Psoas muscle (tissue), 8 donors: ENCODE data around the gene VGLL4. TPM values are rescaled to one million over a fixed set of nuclear protein-coding genes. Genes with fewer than 3 reads are reported as not detected.

ENCODE experiments used
- ATAC-seq, 4 donors: fragments of 200-7000 bp; cut with Tn5 transposase; one replicate each; pipeline ENCODE4 v1.9.1; 2020; ENCODE audit warnings: moderate library complexity in 3 of 4, mild to moderate bottlenecking in 2 of 4
- DNase-seq, 2 donors: peaks; one replicate each; pipeline ENCODE4 v3.0.0-alpha.2; 2020
- H3K27ac ChIP-seq: fragments of 200-600 bp; one replicate; pipeline ENCODE4 v1.8.0; 2022
- H3K27me3 ChIP-seq, 3 donors: fragments of 200-600 bp in 1 of 3; one replicate each; pipeline versions ENCODE4 v1.6.1 to v1.8.0; 2013 to 2022; ENCODE audit warnings: low read length in 2 of 3, mild to moderate bottlenecking in 2 of 3, moderate library complexity in 1 of 3; ENCODE audit not compliant: insufficient read depth in 3 of 3
- H3K36me3 ChIP-seq, 2 donors: fragments of 200-600 bp in 1 of 2; one replicate each; pipeline versions ENCODE4 v1.6.1 to v1.8.0; 2013 to 2022; ENCODE audit warnings: low read depth in 1 of 2, mild to moderate bottlenecking in 1 of 2, moderate library complexity in 1 of 2; ENCODE audit not compliant: insufficient read depth in 1 of 2
- H3K4me1 ChIP-seq: fragments of 200-600 bp; one replicate; pipeline ENCODE4 v1.8.0; 2022
- H3K4me3 ChIP-seq: fragments of 200-600 bp; one replicate; pipeline ENCODE4 v1.8.0; 2022; ENCODE audit warnings: mild to moderate bottlenecking
- H3K9me3 ChIP-seq: fragments of 200-600 bp; one replicate; pipeline ENCODE4 v1.8.0; 2022
- WGBS, 3 donors: extraction: QIAGEN DNeasy Blood & Tissue Kit; methylation state at CpG; one replicate each; pipeline versions ENCODE4 v1.1.6 to v1.1.7; 2013; 5-methylcytosine and 5-hydroxymethylcytosine counted together
- intact Hi-C, 2 donors: fragments of 100-400 bp; cut with DNase I; formaldehyde crosslinking; loops; one replicate each; pipeline versions ENCODE4 v1.11.0 to v1.14.2; 2022
- polyA plus RNA-seq, 3 donors: library from polyadenylated mRNA; stranded (reverse); fragments of 200-250 nt; gene quantifications; one replicate each; pipeline ENCODE4 v1.2.3, GENCODE V29; 2013
- total RNA-seq, 4 donors: library from RNA; stranded (reverse); fragmentation: NEBNext Ultra II Directional in 2 of 4; extraction: Animal tissue kit (Norgen Biotek cat#: 25700) in 2 of 4; gene quantifications; one replicate each; pipeline versions ENCODE4 v1.2.1 to v1.2.4, GENCODE V29; 2021 to 2023
- TF ChIP-seq, protein P1 (sequence below): fragments of 200-600 bp; IDR thresholded peaks from one replicate; pipeline ENCODE4 v1.8.0; 2022; ENCODE audit warnings: antibody characterized with exemption
- donor health status: healthy with polysubstance abuse.
- donor health status: DM: no; HTN: no; CAD: no; lungs with moderate emphysema.
- donor health status: Bipolar disorder and iron deficiency.
- donor health status: healthy.
- donor health status: DM: yes; HTN: yes; CAD: no.
- donor health status: DM: no; HTN: no; CAD: no.
- donor health status: DM: no; HTN: no; CAD: no.
- donor health status: DM: yes; HTN: yes; CAD: no.

The VGLL4 gene
- total and polyA plus RNA-seq, 7 donors = 8.0 to 14.8 (median 11.7) TPM

DNA sequence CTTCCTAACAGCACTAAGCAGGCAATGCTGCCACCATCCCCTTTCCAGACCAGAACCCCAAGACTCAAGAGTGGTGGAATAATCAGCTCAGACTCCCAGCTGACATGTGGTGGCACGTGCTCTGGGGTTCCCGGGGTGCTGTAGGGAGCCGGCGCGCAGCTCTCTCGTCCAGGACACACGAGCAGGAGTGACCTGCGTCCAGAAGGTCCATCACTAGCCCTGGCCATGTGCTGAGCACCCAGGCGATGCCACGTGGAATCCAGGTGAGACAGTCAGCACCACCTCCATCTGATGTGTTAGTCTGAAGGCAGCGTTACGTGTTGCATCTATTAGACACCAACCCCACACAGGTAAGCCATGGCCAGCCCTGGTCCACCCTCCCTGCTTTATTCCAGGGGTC, 78.2 kb downstream of the VGLL4 start:
- TF ChIP-seq, protein P1, sequence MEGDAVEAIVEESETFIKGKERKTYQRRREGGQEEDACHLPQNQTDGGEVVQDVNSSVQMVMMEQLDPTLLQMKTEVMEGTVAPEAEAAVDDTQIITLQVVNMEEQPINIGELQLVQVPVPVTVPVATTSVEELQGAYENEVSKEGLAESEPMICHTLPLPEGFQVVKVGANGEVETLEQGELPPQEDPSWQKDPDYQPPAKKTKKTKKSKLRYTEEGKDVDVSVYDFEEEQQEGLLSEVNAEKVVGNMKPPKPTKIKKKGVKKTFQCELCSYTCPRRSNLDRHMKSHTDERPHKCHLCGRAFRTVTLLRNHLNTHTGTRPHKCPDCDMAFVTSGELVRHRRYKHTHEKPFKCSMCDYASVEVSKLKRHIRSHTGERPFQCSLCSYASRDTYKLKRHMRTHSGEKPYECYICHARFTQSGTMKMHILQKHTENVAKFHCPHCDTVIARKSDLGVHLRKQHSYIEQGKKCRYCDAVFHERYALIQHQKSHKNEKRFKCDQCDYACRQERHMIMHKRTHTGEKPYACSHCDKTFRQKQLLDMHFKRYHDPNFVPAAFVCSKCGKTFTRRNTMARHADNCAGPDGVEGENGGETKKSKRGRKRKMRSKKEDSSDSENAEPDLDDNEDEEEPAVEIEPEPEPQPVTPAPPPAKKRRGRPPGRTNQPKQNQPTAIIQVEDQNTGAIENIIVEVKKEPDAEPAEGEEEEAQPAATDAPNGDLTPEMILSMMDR = no peak
- H3K27ac ChIP-seq = no peak overlapping the region
- H3K4me1 ChIP-seq = peaks cover 43% of the 10 kb centered on the region

DNA sequence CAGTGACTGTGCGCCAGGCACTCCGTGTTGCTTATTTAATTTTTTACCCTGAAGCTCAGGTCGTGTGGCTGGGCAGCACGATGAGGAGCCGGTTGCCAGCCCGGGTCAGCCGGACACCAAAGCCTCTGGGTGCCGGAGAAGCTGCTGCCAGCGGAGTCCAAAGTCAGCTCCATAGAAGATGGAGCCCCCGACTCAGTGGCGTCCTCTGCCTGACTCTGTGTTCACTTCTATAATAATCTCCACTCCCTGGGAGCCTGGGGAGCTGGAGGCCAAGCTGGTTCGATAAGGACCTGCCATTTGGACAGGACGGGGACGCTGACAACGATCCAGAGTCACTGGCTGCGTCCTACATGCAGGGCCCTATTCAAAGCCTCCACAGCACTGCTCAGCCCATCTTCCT, 78.6 kb downstream of the VGLL4 start:
- TF ChIP-seq, protein P1 = no peak
- DNase-seq (no peak), ATAC-seq (no peak)
- Histone ChIP-seq H3K9me3 (no peaks in the 10 kb centered on the region), H3K27me3 (no peaks in the 10 kb centered on the region), H3K4me3 (no peak overlapping the region), H3K36me3 (peaks cover 0 to 24% of the 10 kb centered on the region in 2 donors), H3K4me1 (peaks cover 44% of the 10 kb centered on the region), H3K27ac (no peak overlapping the region)
- intact Hi-C loops = loop anchor here in 1 of 2 donors (5.0 kb wide), 1 partner anchor 77 kb away; the partner anchor contains the start of gene VGLL4
- 73 to 87% (median 81%) methylated on average over 16 of the region's 16 CpGs for WGBS, 3 donors

More for the DNA sequence above, 78.2 kb downstream of the VGLL4 start:
- no peak for DNase-seq
- Histone ChIP-seq H3K9me3 (no peaks in the 10 kb centered on the region), H3K4me3 (no peak overlapping the region), H3K27me3 (no peaks in the 10 kb centered on the region), H3K36me3 (peaks cover 0 to 24% of the 10 kb centered on the region in 2 donors)
- 94 to 97% (median 97%) methylated on average over 12 of the region's 12 CpGs for WGBS, 3 donors
- no peak for ATAC-seq
- intact Hi-C loops = loop anchor here in 1 of 2 donors (5.0 kb wide), 1 partner anchor 77 kb away; the partner anchor contains the start of gene VGLL4

DNA sequence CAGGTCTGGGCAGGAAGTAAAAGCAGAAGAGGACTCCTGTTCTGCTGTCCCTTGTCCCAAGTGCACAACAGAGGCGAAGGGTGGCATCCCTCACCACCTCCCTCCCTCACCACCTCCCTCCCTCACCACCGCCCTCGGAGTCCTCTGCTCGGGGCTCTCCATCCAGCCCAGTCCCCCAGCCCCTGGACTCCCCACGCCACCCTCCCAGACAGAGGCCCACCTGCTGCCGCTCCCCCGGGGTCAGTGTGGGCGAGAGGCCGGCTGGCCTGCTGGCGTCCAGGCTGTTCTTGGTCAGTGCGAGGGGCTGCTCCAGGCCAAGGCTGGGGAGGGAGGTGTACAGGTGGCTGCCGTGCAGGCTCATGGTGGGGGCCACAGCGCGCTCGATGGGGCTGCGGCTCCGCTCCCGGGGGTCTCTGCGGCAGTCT, 79.1 kb downstream of the VGLL4 start:
- TF ChIP-seq, protein P1 = no peak
- peaks cover 44% of the 10 kb centered on the region for H3K4me1 ChIP-seq
- WGBS, 3 donors = 85 to 94% (median 86%) methylated on average over 18 to 19 of the region's 19 CpGs
- intact Hi-C loops = loop anchor here in 1 of 2 donors (5.0 kb wide), 1 partner anchor 78 kb away; the partner anchor contains the start of gene VGLL4
- H3K27me3 ChIP-seq = no peaks in the 10 kb centered on the region
- peak overlapping the region; percentile 23 for H3K27ac ChIP-seq
- DNase-seq (no peak), ATAC-seq (no peak)
- H3K36me3 ChIP-seq = peaks cover 0 to 24% of the 10 kb centered on the region in 2 donors
- no peak overlapping the region for H3K4me3 ChIP-seq
- no peaks in the 10 kb centered on the region for H3K9me3 ChIP-seq

DNA sequence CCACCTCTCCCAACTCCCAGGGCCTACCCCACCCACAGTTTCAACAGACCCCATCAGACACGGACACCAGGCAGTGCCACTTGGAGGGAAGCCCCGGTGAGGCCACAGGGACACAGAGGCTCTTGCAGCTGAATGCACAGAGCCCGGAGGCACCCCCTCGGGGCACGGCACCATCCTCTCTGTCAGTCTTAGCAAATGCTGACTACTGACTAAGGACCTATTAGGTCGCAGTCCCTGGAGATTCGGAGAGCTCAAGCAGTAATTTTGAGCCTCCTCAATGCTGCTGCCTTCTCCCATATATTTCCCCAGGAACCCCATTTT, 79.9 kb downstream of the VGLL4 start:
- H3K27ac ChIP-seq = peak overlapping the region; percentile 23
- TF ChIP-seq, protein P1 = no peak
- ATAC-seq = no peak
- no peaks in the 10 kb centered on the region for H3K27me3 ChIP-seq
- WGBS, 3 donors = 64 to 85% (median 74%) methylated on average over 7 of the region's 7 CpGs
- intact Hi-C loops = no loop called here
- H3K4me1 ChIP-seq = peaks cover 44% of the 10 kb centered on the region
- H3K4me3 ChIP-seq = no peak overlapping the region
- H3K36me3 ChIP-seq = peaks cover 0 to 26% of the 10 kb centered on the region in 2 donors
- DNase-seq = no peak
- H3K9me3 ChIP-seq = no peaks in the 10 kb centered on the region
